WTC11 (cell line): ENCODE results near the gene CASP2.

ENCODE experiments used
- ATF2 ChIP-seq: sonication (generic); formaldehyde crosslinking; IDR thresholded peaks from 2 replicates; pipeline ENCODE4 v1.8.1; 2022; ENCODE audit warnings: low read depth, missing genetic modification reagents, borderline replicate concordance
- CREB1 ChIP-seq: sonication (generic); formaldehyde crosslinking; IDR thresholded peaks from 2 replicates; pipeline ENCODE4 v1.8.0; 2023; ENCODE audit warnings: mild to moderate bottlenecking, missing genetic modification reagents
- CTCF ChIP-seq: fragments of 200-600 bp; IDR thresholded peaks from 2 replicates; pipeline ENCODE4 v1.8.0; 2022; ENCODE audit warnings: antibody characterized with exemption
- USF1 ChIP-seq: sonication (generic); formaldehyde crosslinking; IDR thresholded peaks from 2 replicates; pipeline ENCODE4 v1.8.0; 2022; ENCODE audit warnings: mild to moderate bottlenecking, missing genetic modification reagents
- ZNF121 ChIP-seq: sonication (generic); formaldehyde crosslinking; IDR thresholded peaks from 2 replicates; pipeline ENCODE4 v1.8.0; 2023; ENCODE audit warnings: missing genetic modification reagents
- ZNF425 ChIP-seq: fragments of 250-450 bp; sonication (Bioruptor Pico); conservative IDR thresholded peaks from 2 replicates; pipeline ENCODE4 v1.9.0; 2021; ENCODE audit warnings: mild to moderate bottlenecking

- TF ChIP-seq CTCF, result no peak
- no peak for TF ChIP-seq CREB1 (CRISPR knock-in tag)
- peak; percentile 17; the same call in 1 of the 2 replicates for TF ChIP-seq USF1 (CRISPR knock-in tag)
- no peak for TF ChIP-seq ZNF425 (CRISPR knock-in tag)
- no peak for TF ChIP-seq ZNF121 (CRISPR knock-in tag)
- TF ChIP-seq ATF2 (CRISPR knock-in tag), result no peak
Measured at GRCh38 chr7:143263266-143264195, 24.6 kb upstream of the CASP2 start, which contains the start of gene GSTK1.
